Ectodermal cell (in vitro differentiated cells): Measurements from ENCODE around the gene ZDHHC4. TPM values are rescaled to one million over a fixed set of nuclear protein-coding genes. Genes with fewer than 3 reads are reported as not detected.

ENCODE experiments used
- H3K27ac ChIP-seq: 2 replicates; pipeline ENCODE4 v1.7.0; 2013; ENCODE audit warnings: mild to moderate bottlenecking, low read depth, low read length; ENCODE audit not compliant: insufficient read depth, poor library complexity, severe bottlenecking
- H3K27me3 ChIP-seq: 2 replicates; pipeline ENCODE4 v1.7.0; 2013; ENCODE audit warnings: mild to moderate bottlenecking, low read length; ENCODE audit not compliant: insufficient read depth, control insufficient read depth, poor library complexity, severe bottlenecking
- H3K36me3 ChIP-seq: one replicate; pipeline ENCODE4 v1.7.0; 2013; ENCODE audit warnings: low read length; ENCODE audit not compliant: control insufficient read depth, insufficient read depth
- H3K4me1 ChIP-seq: one replicate; pipeline ENCODE4 v1.7.0; 2013; ENCODE audit warnings: low read length; ENCODE audit not compliant: control insufficient read depth, insufficient read depth
- H3K4me3 ChIP-seq: 2 replicates; pipeline ENCODE4 v1.7.0; 2013; ENCODE audit warnings: low read depth, low read length, control low read depth; ENCODE audit not compliant: insufficient read depth
- H3K9me3 ChIP-seq: 2 replicates; pipeline ENCODE4 v1.7.0; 2013; ENCODE audit warnings: mild to moderate bottlenecking, low read length, moderate library complexity; ENCODE audit not compliant: control insufficient read depth
- WGBS, 2 experiments: methylation state at CpG; one replicate each; pipeline ENCODE4 v1.1.7; 2013; ENCODE audit warnings: missing lambda C conversion rate in 2 of 2; 5-methylcytosine and 5-hydroxymethylcytosine counted together
- polyA plus RNA-seq, 4 experiments: library from polyadenylated mRNA; stranded (reverse); fragments of 50-300 nt; gene quantifications; one replicate each; pipeline ENCODE4 v1.2.3, GENCODE V29; 2013

The ZDHHC4 gene
- 73.2 TPM for polyA plus RNA-seq (2013, experiment 1 of 4)
- 85.9 TPM for polyA plus RNA-seq (2013, experiment 2 of 4)
- 66.1 TPM for polyA plus RNA-seq (2013, experiment 3 of 4)
- 76.0 TPM for polyA plus RNA-seq (2013, experiment 4 of 4)

DNA sequence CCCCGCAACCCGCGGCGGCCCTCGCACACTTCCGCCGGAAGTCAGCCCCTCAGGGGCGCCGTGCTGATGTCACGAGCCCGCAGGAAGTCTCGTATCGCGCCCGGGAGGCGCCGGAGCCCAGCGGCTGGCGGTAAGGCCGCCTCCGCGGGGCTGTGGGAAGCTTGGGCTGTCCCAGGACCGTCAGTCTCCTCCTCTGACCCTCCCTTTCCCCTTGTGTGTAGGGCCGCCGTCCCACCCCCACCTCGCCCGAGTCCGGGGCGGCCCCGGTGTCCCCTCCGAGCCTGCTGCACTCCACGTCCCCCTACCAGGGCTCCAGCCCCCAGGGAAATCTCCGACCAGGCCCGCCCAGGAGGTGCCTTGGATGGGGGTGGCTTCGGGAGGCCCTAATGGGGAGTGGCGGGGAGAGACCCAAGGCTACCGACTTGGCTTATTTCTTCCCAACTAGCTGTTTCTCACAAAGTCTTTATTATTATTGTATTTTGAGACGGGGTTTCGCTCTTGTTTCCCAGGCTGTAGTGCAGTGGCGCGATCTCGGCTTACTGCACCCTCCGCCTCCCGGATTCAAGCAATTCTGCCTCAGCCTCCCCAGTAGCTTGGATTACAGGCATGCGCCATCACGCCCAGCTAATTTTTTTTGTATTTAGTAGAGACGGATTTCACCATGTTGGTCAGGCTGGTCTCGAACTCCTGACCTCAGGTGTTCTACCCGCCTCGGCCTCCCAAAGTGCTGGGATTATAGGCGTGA is at the start of gene ZDHHC4:
ZDHHC4 (plus strand) TSS at position 86 of the 745 bp plus-strand sequence. CDS start 3,108 bp downstream, outside the sequence.
- Histone ChIP-seq H3K9me3 (no peaks in the 10 kb centered on the region), H3K4me3 (peak within 1 kb of the TSS; percentile 63), H3K4me1 (no peaks in the 10 kb centered on the region), H3K27me3 (no peaks in the 10 kb centered on the region), H3K27ac (peak within 1 kb of the TSS; percentile 53), H3K36me3 (peaks cover 22% of the 10 kb centered on the region)
- 23 to 25% methylated on average over 51 of the region's 51 CpGs for WGBS, 2 experiments

DNA sequence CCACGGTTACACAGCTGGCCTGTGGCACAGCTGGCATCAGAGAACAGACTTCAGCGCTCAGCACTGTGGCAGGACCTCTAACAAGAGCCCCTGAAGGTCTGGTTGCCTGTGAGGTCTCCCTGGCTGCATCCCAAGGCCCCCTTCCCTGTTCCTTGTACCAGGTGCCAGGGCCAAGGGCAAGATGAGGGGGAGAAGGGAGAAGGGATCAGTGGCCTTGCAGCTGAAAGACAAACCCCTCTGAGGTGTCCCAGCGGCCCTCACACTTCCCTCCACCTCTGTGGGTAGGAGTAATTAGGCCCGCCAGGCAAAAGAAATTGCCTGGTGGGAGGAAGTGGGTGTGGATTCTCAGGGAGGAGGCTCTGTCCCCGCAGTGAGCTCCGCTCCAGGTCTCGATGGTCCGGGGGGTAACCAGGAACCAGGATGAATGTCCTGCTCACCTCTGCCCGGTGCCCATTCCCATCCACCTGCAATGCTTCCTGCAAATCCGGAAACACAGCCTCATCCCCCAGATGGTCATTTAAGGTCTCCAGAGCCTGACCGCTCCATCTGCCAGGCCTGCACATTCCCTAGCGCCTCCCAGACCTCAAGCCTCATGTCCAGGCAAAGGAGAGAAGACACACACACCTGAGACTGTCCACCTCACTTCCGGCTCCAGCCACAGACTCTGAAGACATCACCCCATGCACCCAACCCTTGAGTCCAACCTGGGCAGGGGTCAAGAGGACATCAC is 48.7 kb upstream of the ZDHHC4 start:
- H3K4me3 ChIP-seq, result no peak overlapping the region

DNA sequence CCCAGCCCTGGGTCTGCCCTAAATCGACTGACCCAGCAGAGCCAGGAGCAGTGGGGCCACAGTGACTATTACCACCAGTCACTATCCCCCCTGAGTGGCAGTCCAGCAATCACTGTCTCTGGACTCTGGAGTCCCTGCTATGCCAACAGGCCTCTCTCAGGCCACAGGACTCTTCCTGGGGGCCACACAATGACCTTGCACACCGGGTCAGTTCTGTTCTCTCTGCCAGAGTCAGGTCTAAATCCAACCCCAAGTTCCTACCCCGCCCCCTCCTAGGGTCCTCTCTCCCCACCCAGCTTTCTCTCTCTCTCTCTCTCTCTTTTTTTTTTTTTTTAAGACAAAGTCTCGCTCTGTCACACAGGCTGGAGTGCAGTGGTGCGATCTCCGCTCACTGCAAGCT is 47.6 kb upstream of the ZDHHC4 start:
- 54 to 56% methylated on average over 6 of the region's 6 CpGs for WGBS, 2 experiments
- Histone ChIP-seq H3K27me3 (peaks cover 94% of the 10 kb centered on the region), H3K36me3 (no peaks in the 10 kb centered on the region), H3K9me3 (no peaks in the 10 kb centered on the region), H3K4me1 (peaks cover 6% of the 10 kb centered on the region), H3K4me3 (no peak overlapping the region), H3K27ac (no peak overlapping the region)

More for the DNA sequence above, 48.7 kb upstream of the ZDHHC4 start:
- Histone ChIP-seq H3K27ac (no peak overlapping the region), H3K4me1 (peaks cover 6% of the 10 kb centered on the region), H3K9me3 (no peaks in the 10 kb centered on the region), H3K36me3 (no peaks in the 10 kb centered on the region), H3K27me3 (peaks cover 89% of the 10 kb centered on the region)
- 83% methylated on average over 13 of the region's 13 CpGs for WGBS, 2 experiments

DNA sequence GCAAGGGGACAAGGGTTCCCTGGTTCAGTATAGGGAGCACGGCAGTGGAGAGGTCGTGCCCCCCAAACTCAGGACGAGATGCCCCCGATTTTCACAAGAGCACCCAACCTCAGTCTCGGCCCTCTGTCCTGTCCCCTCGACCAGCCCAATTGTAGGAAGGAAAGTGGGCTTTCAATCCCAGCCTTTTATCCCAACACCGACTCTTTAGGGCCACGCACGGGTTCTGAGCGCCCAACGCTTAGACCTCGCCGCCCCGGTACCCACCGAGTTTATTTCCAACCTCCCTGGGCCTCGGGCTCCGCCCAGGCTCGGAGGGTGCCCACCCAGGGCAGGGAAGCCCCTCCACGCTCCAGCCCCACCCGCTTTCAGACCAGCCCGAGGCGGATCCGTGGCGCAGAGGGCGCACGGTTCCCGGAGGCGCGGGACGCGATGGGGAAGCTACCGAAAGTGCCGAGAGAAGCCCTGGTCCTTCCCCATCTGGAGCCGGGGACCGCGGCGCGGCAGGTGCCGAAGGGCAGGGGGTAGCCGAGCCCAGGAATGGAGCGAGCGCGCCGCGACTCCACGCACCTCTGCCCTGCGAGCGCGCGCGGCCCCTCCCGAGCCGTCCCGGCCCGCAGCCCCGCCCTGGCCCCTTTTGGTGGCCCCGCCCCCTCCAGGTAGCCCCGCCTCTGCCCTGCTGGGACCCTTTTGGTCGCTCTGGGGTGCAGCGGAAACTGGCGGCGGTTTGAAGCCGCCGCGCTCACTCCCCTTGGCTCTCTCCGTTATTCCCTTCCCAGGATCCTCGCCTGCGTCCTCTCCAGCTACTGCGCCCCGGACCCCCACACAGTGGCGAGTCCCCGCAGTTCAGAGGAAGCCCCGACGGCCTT is 46.4 kb upstream of the ZDHHC4 start:
- WGBS, 2 experiments, result 1 to 2% methylated on average over 74 of the region's 74 CpGs
- peak overlapping the region; percentile 54 for H3K4me3 ChIP-seq
- no peaks in the 10 kb centered on the region for H3K9me3 ChIP-seq
- H3K36me3 ChIP-seq, result no peaks in the 10 kb centered on the region
- peaks cover 6% of the 10 kb centered on the region for H3K4me1 ChIP-seq
- peaks cover 96% of the 10 kb centered on the region for H3K27me3 ChIP-seq
- H3K27ac ChIP-seq, result no peak overlapping the region

DNA sequence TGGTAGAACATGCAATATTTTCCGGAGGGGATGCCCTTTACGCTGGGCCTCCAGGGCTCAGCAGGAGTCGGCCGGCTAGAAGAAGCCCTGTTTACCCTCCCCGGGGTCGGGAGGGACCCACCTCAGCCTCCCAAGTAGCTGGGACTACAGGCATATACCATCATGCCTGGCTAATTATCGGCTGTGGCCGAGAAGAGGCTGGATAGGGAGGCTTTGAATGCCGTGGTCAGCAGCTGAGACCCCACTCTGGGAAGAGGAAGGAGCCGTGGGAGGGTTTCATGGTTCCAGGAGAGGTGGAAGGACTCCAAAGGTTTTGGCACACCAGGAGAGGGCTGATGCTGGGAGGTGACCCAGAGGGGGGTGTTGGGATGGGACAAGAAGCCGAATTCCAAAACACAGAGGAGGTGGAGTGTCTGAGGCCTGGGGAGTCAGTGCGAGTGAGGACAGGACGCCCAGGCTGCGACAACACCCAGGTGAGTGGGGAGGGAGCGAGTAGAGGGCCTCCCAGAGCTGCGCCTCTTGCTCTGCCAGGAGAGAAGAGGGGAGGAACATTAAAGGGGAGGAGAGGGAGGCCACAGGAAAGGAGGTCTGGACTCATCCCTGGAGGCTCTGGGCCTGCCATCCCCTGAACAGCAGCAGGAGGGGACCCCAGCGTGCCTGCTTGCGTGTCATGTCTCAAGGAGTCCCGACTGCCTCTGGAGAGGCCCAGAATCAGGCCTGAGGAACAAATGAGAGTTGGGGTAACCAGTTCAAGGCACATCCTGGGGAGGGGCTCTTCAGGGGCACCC is 45.6 kb upstream of the ZDHHC4 start:
- Histone ChIP-seq H3K27ac (no peak overlapping the region), H3K36me3 (no peaks in the 10 kb centered on the region), H3K4me3 (peak overlapping the region; percentile 54), H3K4me1 (peaks cover 6% of the 10 kb centered on the region), H3K27me3 (peaks cover 96% of the 10 kb centered on the region), H3K9me3 (no peaks in the 10 kb centered on the region)
- 29 to 31% methylated on average over 19 of the region's 19 CpGs for WGBS, 2 experiments

DNA sequence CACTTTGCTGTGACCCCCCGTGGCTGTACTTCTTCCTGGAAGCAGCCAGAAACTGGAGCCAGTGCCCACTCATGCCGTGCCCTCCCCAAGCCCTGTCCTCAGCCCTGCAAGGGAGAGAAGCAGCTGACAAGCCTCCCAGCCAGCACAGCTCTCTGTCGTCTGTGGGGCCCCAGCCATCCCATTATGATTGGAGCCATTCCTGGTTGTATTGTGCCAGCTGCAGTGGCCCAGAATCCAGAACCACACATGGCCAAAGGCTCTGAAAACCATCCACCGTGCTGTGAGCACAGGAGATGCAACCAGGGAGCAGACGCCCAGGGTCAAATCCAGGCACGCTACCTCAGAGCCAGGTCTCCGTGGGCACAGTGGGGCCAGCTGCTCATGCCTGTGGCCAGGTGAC is 44.7 kb upstream of the ZDHHC4 start:
- peaks cover 6% of the 10 kb centered on the region for H3K4me1 ChIP-seq
- no peak overlapping the region for H3K4me3 ChIP-seq
- no peaks in the 10 kb centered on the region for H3K9me3 ChIP-seq
- H3K36me3 ChIP-seq, result no peaks in the 10 kb centered on the region
- 70 to 71% methylated on average over 7 of the region's 7 CpGs for WGBS, 2 experiments
- peaks cover 95% of the 10 kb centered on the region for H3K27me3 ChIP-seq
- no peak overlapping the region for H3K27ac ChIP-seq

DNA sequence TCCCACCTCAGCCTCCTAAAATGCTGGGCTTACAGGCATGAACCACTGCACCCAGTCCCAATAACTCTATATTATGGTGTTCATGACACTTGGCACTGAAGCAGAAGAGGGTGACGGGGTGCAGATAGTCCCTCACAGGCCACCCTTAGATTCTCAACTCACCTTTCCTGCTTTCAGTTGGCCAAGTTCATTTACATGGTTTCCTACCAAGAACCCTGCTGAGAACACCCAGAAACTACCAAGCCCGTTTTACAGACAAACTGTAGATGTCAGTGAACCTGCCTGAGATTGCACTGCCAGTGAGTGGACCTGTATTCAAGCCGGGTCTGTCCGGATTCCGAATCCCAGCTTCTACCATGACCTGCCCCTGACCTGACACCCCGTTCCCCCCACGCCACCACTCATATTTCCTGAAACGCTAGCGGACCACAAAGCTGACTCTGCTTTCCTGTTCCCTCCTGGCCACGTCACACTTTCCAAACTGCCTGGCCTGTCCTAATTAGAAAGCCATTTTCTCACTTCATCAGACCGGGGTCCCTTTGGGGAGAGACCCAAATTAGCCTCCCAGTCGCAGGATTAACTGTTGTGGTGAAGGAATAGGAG is 43.3 kb upstream of the ZDHHC4 start:
- 82 to 87% methylated on average over 12 of the region's 12 CpGs for WGBS, 2 experiments
- Histone ChIP-seq H3K36me3 (no peaks in the 10 kb centered on the region), H3K4me3 (no peak overlapping the region), H3K4me1 (peaks cover 6% of the 10 kb centered on the region), H3K9me3 (no peaks in the 10 kb centered on the region), H3K27me3 (peaks cover 84% of the 10 kb centered on the region), H3K27ac (no peak overlapping the region)

DNA sequence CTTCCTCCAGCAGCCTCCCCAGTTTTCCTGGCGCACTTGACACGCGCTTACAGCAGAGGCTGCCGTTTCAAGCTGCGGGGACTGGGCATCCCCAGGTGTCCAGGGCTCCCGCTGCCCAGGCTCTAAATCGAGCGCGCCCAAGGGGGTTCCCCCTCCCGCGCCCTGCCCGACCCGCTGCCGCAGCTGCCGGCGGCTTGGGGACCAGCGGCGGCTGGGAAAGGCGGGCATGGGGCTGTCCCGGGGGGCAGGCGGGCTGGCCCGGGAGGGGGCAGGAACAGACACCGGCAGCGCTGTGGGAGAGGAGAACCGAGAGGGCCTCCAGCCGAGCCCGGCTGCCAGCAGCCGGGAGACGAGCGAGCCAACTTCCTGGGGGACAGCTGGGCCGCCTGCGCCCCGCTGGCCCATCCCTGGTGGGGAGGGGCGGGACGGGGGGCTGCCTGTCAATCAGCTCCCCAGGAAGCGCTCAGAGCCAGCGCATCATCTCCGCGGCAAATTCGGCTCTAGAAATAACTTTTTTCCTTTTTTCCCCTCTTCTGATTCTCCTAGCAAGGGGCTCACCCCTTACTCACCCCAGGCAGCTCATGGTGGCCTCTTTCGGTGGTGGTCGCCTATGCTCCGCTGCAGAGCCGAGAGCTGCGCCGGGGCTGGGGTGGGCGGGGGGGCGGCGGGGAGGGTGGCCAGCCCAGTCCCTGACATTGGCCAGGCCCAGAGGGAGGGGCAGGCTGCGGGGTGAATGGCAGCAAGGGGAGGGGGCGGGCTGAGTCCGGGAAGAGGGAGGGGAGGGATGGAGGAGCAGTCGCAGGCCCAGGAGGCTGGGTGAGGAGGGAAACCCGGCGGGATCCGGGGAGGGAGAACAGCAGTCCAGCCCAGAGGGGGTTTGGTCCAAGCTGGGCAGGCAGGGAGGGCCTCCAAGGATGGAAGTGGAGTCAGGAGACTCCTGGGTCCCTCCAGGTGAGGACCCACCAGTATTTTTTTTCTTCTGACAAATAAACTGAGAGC is 40.7 kb upstream of the ZDHHC4 start:
- H3K4me1 ChIP-seq, result no peaks in the 10 kb centered on the region
- peak overlapping the region; percentile 8 for H3K4me3 ChIP-seq
- H3K36me3 ChIP-seq, result no peaks in the 10 kb centered on the region
- 1% methylated on average over 56 of the region's 56 CpGs for whole genome bisulfite sequencing, 2 experiments
- H3K9me3 ChIP-seq, result no peaks in the 10 kb centered on the region
- no peak overlapping the region for H3K27ac ChIP-seq
- H3K27me3 ChIP-seq, result peaks cover 58% of the 10 kb centered on the region
